Activated T-cell treated with anti-CD3 and anti-CD28 coated beads for 24 hours (primary cell): ENCODE data around the gene TAF10.
A peak's percentile ranks its signal among the peaks of the same experiment; 100 is the strongest.

Experiments used
- DNase-seq: peaks from one replicate; pipeline ENCODE4 v3.0.0-alpha.2; 2020; ENCODE audit warnings: low read depth

TAF10 gene

DNA sequence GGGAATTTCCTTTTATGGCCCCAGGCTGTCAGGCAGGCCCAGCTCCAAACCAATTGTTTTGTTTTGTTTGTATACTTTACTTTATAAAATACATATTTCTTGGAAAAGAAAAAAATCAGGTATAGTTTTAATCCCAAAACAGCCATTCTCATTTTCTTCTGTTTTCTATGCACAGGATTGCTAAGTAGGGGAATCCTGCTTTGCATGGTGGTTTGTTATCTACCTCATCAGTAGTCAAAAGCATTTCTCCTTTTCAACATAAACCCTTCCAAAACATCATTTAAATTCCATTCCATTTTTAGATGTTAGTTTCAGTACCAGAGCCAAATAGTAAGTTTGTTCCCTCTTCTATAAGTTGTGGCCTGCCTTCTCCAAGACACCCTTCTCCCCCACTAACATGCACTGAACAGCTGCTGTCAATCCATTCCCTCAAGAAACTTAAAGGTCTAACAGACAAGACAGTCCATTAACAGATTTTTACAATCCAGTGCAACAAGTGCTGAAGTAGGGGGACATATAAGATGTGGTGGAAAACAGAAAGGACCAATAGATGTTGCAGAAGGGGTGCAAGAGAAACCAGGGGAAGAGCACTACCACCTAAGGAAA lies 4.7 kb downstream of the TAF10 start:
- DNase-seq: no peak

DNA sequence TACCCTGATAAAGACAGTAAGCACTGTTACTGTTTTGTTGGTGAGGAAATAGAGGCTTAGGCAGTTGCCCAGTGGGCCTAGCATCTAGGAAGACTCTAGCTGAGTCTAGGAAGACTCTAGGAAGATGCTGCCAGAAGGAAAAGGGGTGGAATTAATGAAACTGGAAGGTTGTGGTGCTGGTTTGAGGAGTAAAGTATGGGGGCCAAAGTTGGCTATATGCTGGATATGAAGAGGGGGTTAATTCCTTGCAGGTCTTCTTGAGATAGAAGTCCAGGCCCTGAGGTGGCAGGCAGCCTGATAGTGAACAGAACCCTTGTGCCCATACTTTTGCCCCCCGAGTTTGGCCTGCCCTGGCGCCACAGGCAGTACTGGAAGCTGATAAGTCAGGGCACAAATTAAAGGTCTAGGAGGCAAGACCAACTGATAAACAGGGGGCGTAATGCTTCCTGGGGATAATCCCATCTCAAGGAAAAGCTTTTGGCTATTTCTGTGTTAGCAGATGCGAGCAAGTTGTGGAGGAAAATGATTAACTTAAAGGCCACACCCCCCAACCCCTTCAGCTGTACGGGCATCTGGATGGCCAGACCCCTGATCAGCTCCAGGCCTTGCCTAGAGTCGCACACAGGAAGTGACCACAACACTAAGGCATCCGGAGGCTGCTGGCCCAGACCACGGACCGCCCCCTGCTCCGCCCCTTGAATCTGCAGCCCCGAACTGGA lies 5.4 kb downstream of the TAF10 start:
- DNase-seq: peak; percentile 29

DNA sequence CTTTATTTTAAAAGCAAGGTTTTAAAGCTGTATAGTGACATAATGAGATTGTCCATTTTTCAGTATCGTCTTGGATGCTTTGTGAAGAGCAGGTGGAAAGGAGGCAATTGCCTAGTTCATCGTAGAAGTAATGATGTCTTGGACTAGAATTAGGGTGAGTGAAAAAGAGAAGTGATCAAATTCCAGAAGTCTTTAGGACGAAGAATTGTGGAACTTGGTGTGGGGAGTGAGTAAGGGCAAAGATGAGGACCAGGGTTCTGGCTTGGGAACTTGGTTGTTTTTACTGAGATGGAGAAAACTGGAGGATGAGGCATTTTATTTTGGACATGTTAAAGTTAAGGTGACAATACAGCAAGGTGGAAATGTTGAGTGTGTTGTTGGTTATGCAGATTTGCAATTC lies 7.2 kb downstream of the TAF10 start:
- DNase-seq: no peak

DNA sequence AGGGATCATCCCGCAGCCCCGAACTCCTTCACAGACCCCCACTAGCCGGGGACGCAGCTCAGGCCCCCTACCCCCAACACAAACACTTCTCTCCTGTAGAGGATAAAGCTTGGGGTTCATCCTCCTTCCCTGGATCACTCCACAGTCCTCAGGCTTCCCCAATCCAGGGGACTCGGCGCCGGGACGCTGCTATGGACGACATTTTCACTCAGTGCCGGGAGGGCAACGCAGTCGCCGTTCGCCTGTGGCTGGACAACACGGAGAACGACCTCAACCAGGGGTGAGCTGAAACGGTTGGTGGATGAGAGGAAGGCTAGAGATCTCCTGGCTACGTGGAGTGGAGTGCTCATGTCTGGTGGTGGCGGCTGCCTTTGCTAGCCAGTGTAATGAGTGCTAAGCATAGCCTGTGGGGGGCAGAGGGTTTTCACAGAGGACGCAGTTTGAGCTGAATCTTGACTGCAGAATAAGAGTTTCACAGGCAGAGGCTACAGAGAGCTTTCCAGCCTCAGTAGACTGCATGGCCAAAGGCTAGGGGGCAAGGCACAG lies 7.9 kb downstream of the TAF10 start:
- peak; percentile 29 for DNase-seq

DNA sequence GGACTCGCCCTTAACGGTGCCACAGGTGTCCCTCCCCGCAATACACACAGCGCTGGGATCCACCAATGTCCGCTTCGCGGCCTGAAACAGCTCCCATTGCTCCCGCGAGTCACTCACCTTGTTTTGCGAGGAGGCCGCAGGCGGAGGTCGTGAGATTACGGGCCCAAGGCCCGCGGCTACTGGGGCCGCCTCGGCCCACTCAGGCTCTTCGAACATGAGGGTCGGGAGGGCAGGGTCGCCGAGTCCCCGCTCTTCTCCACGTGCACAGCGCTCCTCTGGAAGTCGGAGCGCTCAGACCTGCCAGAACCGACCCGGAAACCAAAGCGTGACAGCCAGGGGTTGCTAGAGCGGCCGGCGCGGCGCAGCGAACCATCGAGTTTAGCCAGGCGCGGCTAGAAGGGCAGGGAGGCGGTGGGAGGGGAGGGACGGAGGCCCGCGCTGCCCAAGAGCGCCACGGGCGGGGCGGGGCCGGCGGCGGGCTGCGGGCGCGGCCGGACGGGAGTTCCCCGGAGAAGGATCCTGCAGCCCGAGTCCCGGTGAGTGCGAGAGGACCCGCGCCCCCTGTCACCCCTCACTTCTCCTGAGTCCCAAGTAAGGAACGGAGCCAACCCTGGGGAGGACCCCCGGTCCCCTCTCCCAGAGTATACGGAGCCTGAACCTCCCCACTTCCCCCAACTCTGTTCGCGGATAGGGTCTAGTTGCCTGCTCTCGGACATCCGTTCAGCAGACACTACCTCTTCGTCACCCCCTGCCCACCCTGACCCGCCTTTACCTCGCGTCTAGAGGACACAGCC lies 8.5 kb downstream of the TAF10 start, which contains the start of the genes ILK and RRP8:
Gene ILK, plus strand, starts transcription at position 488 of the 794 bp plus-strand sequence. CDS start 498 bp downstream, outside the sequence.
Gene RRP8, minus strand, starts transcription at position 330 of the 794 bp plus-strand sequence. Its CDS starts 114 bp downstream, at position 216.
- DNase-seq: peak; percentile 84

DNA sequence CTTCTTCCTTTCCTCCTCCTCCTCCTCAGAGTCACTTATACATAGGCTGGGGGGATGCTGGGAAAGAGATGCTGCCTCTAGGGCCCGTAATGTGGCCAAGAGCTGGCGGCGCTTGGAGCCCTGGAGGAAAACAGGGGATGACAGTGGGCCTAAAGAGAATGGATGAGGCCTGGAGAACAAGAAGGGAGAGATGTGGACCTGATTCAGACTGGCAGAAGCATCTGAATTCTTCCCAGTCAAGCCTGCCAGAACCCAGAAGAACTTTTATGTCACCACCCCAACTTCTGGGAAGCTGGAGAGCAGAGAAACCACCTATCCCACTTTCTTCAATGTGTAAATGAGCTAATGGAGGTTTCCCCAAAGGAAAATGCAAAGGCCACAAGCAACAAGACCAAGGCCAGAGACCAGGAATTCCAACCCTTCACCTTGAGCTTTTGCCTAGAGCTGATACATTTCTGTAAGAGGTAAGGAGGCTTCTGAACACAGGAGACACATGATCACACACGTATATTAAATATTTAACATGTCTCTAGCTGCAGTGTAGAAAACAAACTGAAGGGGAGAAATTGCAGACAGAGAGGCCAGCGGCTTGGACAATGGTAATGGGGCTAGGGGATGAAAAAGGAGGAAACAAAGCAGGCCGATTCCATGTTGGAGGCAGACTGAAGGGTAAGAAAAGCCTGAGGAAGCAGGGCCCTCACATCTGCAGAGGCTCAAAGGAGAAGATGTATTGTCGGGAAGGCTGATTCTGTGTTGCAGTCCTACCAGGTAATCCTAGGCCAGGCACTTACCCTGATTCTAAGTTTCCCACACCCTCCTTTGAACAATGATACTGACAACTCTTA lies 9.7 kb downstream of the TAF10 start:
- no peak for DNase-seq

DNA sequence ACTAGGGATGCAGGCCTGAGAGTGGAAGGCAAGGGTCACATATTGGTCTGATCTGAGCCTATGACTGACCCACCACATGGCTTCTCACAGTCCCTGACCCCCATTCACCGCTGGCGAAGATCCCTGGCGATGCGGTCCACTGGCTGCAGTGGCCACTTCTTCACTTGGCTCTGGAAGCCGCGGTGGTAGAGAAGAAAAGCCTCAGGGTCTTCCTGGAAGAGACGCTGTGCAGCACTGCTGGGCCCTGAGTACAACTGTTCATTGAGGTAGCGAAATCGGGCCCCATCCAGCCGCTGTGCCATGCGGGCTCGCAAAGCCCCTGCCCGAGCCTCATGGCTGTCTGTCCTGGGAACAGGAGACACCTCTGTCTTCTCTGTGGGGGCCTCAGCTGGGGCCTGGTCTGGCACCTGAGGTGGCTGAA lies 11.0 kb downstream of the TAF10 start:
- DNase-seq: no peak

DNA sequence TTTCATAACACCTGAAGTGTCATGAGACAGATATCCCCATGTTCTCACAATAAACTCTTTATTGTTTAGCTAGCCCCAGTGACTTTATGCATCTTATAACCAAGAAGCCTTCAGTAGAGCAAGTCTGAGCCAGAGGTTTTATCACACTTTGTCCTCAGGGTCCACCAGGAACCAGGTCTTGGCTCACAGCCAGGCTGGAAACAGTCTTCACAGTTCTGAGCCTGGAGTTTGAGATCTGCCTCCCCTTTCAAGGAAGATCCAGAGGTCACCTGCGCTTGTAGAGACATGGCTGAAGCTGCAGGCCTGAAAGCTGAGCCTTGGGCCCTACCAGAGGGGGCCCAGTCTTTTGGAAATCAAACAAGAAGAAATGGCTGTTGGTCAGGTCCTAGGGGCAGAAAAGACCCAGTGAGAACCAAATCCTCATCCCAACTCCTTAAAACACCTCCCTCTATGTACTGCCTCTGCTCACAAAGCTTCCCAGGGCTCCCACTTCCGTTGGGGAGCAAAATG lies 12.1 kb downstream of the TAF10 start:
- no peak for DNase-seq

DNA sequence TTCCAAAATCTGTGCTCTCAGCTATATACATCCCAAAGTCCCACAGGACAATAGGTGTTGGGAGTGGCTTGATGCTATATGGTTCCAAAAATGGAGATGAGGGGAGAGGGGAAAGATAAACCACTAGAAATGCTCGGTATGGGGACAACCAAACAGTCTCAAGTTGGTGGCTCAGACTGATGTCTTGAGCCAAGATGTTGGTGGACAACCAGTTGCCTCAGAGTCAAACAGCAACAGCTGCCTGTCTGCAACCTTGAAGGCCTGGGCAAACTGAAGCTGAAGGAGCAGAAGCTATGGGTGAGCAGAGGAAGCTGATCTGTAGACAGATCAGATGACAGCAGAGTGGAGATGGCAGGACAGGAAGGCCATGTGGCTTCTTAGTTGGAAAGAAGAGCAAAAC lies 12.6 kb downstream of the TAF10 start:
- no peak for DNase-seq

DNA sequence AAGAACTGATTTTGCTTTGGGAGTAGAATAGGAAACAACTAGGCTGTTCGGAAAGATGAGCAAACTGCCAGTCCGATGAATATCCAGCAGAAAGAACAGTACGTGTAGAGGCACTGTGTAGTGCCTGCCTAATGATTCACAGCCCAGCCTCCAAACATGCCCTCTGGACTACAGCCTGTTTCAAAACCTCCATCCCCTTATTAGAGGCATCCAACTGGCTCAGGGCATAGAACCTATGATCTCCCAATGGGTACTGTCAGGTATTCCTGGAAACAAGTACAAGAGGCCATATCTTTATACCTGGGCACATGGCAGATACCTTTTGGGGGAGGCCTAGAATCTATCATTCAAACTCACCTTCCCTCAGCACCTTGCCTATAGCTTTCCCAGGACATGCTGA lies 13.5 kb downstream of the TAF10 start:
- no peak for DNase-seq

DNA sequence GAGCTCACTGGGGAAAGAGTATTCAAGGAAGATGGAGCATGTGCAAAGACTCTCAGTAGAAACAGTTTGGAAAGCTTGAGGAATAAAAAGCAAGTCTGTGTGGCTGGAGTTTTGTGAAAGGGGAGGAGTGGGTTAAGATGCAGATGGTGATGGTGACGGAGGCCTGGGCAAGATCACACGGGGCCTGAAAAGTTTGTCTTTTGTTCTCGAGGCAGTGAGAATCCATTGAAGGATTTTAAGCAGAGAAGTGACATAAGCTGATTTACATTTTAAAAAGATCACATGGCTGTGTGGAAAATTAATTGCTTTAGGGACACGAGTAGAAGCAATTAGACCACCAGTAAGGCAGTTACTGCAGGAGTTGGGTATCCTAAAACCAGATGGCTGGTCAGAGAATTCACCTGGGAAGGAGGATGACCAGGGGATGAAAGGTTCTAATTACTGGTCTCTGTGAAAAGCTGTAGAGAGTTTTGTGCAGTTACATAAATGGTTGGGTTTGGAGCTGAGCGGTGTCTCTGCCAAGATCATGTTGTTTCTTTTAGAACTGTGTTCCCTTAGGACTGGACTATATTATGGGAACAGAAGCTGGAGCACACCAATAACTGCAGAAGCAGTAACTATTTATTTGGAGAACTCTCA lies 15.7 kb downstream of the TAF10 start:
- DNase-seq: no peak

DNA sequence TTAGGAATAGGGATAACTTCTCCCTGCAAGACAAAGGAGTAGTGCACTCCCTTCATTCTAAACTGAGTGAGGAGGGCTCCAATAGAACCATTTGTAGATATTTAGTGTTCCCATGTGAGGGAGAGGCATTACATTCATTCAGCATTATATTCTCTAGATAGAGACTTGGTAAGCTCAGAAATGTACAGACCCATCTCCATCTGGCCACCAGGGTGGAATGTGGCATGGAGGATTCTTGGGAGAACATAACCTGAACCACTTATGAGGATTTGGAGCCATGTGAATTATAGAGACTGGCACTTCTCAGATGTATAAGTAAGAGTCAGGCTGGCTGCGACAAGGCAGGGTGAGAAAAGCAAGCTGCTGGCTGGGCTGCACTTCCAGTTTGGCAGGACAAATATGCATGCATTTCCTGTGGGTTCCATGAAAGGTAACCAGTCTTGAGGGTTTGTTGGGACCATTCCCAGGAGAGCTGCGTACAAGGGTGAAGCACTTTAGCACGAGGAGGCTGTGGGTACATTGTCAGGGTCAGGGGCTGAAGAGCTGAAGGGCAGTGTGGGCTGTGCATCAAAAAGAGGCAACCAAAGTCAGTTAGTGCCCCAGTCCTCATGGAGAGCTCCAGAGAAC lies 17.8 kb downstream of the TAF10 start:
- no peak for DNase-seq

DNA sequence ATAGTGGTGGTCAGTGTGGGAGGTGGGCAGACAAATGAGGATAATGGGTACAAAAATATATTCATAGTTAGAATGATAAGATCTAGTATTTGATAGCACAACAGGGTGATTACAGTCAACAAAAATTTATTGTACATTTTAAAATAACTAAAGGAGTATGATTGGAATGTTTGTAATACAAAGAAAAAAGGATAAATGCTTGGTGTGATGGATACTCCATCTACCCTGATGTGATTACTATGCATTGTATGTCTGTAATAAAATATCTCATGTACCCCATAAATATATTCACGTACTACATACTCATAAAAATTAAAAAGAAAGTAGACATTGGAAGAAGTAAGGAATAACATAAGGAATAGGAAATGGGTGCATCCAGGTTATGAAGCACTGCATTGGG lies 24.0 kb downstream of the TAF10 start:
- no peak for DNase-seq

DNA sequence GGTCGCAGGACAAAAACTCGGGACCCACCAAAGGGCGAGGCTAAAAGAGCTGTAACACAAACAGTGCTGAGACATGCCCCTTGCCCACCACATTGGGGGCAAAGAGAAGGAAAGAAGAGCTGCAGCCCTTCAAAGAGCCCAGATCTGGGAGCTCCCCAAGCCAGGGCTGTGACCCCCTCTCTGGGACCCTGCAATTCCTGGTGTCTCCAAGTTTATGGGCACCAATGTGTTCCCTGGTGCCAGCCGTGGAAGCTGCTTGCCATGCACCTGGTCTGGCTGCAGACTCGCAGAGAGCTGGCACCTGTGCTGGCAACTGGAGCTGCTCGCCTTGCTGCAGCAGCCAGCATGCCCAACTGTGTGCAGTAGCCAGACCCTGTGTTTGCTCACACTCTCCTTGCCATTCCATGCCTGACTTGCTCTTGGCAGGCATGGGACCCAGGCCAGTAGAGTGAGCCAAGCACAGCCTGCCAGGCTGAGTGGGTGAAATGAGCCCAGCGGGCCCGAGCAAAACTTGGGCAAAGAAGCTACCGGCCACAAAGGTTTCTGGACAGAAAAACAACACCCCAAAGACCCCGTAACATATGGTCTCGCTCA lies 24.6 kb downstream of the TAF10 start:
- no peak for DNase-seq

DNA sequence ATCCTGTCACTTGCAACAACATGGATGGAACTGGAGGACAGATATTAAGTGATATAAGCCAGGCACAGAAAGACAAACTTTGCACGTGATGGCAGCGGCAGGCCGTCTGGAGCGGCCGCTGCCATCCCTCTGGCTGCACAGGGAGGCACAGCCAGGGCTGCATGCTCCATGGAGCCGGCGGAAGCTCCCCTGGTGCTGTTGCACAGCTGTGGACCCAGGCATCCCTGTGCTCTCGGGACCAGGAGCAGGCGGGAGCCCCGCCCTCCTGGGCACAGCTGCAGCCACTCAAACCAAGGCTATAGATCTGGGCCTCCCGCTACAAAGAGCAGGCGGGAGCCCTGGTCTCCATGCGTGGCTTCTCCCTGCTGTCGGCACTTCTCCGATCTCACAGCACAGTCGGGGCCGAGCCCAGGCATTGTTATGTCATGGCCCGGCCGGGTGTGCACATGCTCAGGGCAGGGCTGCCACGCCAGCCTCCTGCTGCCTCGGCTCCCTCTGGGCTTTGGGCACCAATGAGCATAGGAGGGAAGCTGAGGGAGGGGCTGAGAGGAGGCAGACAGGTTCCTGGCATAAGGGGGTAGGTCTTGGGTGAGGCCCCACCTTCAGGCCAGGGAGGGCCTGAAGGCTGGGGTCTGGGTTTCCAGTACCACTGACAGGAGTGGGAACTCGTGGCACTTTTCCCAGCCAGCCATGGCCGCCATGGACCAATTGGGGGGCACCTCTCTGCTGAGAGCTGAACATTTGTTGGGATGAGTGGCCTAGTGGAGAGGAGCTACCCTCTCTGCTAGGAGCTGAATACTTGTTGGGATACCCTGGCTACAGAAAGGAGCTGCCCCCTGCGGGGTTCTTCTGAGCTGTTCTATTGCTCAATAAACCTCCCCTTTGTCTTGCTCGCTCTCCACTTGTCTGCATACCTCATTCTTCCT lies 25.3 kb downstream of the TAF10 start:
- no peak for DNase-seq

DNA sequence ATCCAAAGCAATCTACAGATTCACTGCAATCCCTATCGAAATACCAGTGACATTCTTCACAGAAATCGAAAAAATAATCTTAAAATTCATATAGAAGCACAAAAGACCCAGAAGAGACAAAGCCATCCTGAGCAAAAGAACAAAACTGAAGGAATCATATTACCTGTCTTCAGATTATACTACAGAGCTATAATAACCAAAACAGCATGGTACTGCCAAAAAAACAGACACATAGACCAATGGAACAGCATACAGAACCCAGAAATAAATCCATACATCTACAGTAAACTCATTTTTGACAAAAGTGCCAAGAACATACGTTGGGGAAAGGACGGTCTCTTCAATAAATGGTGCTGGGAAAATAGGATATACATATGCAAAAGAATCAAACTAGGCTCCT lies 27.5 kb downstream of the TAF10 start:
- no peak for DNase-seq

DNA sequence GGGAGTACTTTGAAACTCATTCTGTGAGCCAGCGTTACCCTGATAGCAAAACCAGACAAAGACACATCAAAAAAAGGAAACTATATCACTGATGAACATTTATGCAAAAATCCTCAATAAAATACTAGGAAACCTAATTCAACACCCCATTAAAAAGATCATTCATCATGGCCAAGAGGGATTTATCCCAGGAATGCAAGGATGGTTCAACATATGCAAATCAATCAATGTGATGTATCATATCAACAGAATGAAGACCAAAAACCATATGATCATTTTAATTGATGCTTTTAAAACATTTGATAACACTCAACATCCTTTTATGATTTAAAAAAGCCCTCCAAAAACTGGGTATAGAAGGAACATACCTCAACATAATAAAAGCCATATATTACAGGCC lies 28.4 kb downstream of the TAF10 start:
- DNase-seq: no peak

DNA sequence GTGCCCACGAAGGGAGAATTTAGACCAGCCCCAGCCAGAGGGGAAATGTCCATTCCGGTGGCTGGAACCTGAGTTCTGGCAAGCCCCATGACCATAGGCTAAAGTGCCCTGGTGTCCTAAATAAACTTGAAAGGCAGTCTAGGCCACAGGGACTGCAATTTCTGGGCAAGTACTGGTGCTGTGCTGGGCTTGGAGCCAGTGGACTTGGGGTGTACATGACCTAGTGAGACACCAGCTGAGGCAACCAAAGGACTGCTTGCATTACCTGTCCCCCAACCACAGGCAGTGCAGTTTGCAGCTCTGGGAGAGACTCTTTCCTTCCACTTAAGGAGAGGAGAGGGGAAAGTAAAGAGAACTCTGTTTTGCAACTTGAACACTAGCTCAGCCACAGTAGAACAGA lies 32.3 kb downstream of the TAF10 start:
- no peak for DNase-seq

DNA sequence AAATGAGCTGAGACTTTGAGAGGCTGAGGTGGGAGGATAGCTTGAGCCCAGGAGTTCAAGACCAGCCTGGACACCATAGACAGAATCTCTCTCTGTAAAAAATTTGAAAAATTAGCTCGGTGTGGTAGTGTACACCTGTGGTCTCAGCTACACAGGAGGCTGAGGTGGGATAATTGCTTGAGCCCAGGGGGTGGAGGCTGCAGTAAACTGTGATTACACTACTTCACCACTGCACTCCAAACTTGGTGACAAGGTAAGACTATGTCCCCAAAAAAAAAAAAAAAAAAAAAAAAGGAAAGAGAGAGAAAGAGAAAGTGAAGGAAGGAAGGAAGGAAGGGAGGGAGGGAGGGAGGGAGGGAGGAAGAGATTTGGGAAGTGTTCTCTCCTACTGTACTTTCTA lies 33.9 kb downstream of the TAF10 start:
- DNase-seq: no peak
